ENCODE data around the gene PRR16.
"Not testable (repeated sequence)": the region's sequence is repeated elsewhere in the genome, so short reads cannot be mapped to it uniquely, and the experiment has no call there.

DNA sequence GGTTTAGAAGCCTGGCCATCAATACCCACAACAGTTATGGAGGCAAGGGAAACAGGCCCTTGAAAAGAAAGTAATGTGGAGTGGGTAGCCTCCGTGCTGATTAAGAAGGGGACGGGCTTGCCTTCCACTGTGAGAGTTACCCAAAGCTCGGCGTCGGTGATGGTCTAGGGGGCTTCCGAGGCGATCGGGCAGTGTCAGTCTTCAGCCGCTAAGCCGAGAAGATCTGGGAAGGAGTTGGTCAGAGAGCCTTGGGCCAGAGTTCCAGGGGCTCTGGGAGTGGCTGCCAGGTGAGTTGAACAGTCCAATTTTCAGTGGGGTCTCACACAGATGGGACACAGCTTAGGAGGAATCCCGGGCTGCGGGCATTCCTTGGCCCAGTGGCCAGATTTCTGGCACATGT lies 236.6 kb downstream of the PRR16 start:
- TF ChIP-seq POLR2A (IDR thresholded peaks at IDR 0.05); POLR2AphosphoS5 (IDR thresholded peaks at IDR 0.05; ENCODE audit: insufficient read depth in 1 of 2, low read depth in 1 of 2): not testable (repeated sequence)
- TF ChIP-seq, protein P1, sequence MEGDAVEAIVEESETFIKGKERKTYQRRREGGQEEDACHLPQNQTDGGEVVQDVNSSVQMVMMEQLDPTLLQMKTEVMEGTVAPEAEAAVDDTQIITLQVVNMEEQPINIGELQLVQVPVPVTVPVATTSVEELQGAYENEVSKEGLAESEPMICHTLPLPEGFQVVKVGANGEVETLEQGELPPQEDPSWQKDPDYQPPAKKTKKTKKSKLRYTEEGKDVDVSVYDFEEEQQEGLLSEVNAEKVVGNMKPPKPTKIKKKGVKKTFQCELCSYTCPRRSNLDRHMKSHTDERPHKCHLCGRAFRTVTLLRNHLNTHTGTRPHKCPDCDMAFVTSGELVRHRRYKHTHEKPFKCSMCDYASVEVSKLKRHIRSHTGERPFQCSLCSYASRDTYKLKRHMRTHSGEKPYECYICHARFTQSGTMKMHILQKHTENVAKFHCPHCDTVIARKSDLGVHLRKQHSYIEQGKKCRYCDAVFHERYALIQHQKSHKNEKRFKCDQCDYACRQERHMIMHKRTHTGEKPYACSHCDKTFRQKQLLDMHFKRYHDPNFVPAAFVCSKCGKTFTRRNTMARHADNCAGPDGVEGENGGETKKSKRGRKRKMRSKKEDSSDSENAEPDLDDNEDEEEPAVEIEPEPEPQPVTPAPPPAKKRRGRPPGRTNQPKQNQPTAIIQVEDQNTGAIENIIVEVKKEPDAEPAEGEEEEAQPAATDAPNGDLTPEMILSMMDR (IDR thresholded peaks at IDR 0.05) = not testable (repeated sequence)
